Transverse colon (tissue), 4 donors: ENCODE measurements around the gene FARP1.

Experiments
- CTCF ChIP-seq, 5 experiments: fragments of 200-600 bp in 3 of 5; fragments of 450-650 bp in 2 of 5; sonication (generic) in 3 of 5; IDR thresholded peaks; 1 replicate in 2 of 5; 2 replicates in 3 of 5; pipeline ENCODE4 v1.5.1; 2016 to 2017; ENCODE audit warnings: antibody characterized with exemption in 5 of 5, inconsistent platforms in 3 of 5, mild to moderate bottlenecking in 2 of 5, moderate library complexity in 1 of 5
- EP300 ChIP-seq: sonication (generic); formaldehyde crosslinking; IDR thresholded peaks from one replicate; pipeline ENCODE4 v1.6.1; 2017; ENCODE audit warnings: antibody characterized with exemption, low read depth
- POLR2A ChIP-seq: fragments of 450-650 bp; IDR thresholded peaks from one replicate; pipeline ENCODE4 v1.6.1; 2016; ENCODE audit warnings: antibody characterized with exemption, mild to moderate bottlenecking, moderate library complexity
- POLR2AphosphoS5 ChIP-seq, 3 donors: sonication (generic); formaldehyde crosslinking; IDR thresholded peaks; one replicate each; pipeline ENCODE4 v1.6.1; 2016; ENCODE audit warnings: antibody characterized with exemption in 3 of 3

GRCh38 chr13:98467263-98467985, 324.5 kb downstream of the FARP1 start:
- TF ChIP-seq EP300 (no peak), CTCF (IDR thresholded peaks at IDR 0.05) (no peak), POLR2A (no peak), POLR2AphosphoS5 (IDR thresholded peaks at IDR 0.05) (no peak)
